Measurements from ENCODE around the gene SELENOK.

Gene SELENOK

GRCh38 chr3:53836084-53836872, 55.4 kb downstream of the SELENOK start:
- no peak for DNase-seq (ENCODE audit: insufficient read length)
- FAIRE-seq: no peak
- TF ChIP-seq TAF1 (IDR thresholded peaks at IDR 0.05; ENCODE audit: borderline replicate concordance, low read depth, low read length) (no peak), POLR2A (IDR thresholded peaks at IDR 0.05; ENCODE audit: low read depth, low read length) (no peak), POLR2AphosphoS5 (IDR thresholded peaks at IDR 0.05; ENCODE audit: low read depth, low read length) (no peak)

GRCh38 chr3:53835257-53835656, 56.4 kb downstream of the SELENOK start:
- DNase-seq (ENCODE audit: insufficient read length) (no peak), FAIRE-seq (no peak)

GRCh38 chr3:53834429-53835095, 57.1 kb downstream of the SELENOK start:
- DNase-seq (ENCODE audit: insufficient read length) (no peak), FAIRE-seq (no peak)
- TF ChIP-seq POLR2AphosphoS5 (IDR thresholded peaks at IDR 0.05; ENCODE audit: low read depth, low read length): no peak
- TF ChIP-seq POLR2A (IDR thresholded peaks at IDR 0.05; ENCODE audit: low read depth, low read length): no peak
- TF ChIP-seq TAF1 (IDR thresholded peaks at IDR 0.05; ENCODE audit: borderline replicate concordance, low read depth, low read length): no peak

More at GRCh38 chr3:53835257-53835656, 56.4 kb downstream of the SELENOK start:
- TF ChIP-seq TAF1 (IDR thresholded peaks at IDR 0.05; ENCODE audit: borderline replicate concordance, low read depth, low read length) (no peak), POLR2A (IDR thresholded peaks at IDR 0.05; ENCODE audit: low read depth, low read length) (no peak), POLR2AphosphoS5 (IDR thresholded peaks at IDR 0.05; ENCODE audit: low read depth, low read length) (no peak)

All from GM12892 (cell line).